ENCODE data around the gene SERPINA9.

DNA sequence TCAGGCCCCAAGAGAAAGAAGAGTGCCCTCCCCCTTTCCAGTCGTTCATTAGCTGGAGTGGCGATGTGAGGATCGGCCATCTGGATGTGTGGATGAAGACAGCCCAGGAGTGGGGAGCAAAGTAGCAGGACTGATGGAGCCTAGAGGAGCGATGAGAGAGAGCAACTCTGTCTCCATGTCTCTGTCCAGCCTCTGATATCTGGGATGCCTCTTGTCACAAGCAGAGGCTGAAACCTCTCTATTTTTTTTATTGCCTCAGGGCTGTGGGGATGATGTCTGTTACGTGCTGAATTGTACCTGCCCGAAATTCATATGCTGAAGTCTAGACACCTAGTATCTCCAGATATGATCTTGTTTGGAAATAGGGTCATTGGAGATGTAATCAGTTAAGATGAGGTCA, 26.1 kb downstream of the SERPINA9 start:
- TF ChIP-seq, protein P1, sequence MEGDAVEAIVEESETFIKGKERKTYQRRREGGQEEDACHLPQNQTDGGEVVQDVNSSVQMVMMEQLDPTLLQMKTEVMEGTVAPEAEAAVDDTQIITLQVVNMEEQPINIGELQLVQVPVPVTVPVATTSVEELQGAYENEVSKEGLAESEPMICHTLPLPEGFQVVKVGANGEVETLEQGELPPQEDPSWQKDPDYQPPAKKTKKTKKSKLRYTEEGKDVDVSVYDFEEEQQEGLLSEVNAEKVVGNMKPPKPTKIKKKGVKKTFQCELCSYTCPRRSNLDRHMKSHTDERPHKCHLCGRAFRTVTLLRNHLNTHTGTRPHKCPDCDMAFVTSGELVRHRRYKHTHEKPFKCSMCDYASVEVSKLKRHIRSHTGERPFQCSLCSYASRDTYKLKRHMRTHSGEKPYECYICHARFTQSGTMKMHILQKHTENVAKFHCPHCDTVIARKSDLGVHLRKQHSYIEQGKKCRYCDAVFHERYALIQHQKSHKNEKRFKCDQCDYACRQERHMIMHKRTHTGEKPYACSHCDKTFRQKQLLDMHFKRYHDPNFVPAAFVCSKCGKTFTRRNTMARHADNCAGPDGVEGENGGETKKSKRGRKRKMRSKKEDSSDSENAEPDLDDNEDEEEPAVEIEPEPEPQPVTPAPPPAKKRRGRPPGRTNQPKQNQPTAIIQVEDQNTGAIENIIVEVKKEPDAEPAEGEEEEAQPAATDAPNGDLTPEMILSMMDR (IDR thresholded peaks at IDR 0.05; ENCODE audit: control extremely low read depth in 1 of 3, insufficient read depth in 1 of 3, low read depth in 1 of 3, low read length in 3 of 3) = no peak
- TF ChIP-seq POLR2A (IDR thresholded peaks at IDR 0.05; ENCODE audit: control extremely low read depth in 1 of 2, low read depth in 2 of 2, low read length in 2 of 2) (no peak), RFX5 (IDR thresholded peaks at IDR 0.05; ENCODE audit: borderline replicate concordance, low read depth, low read length) (no peak), POLR2AphosphoS5 (IDR thresholded peaks at IDR 0.05; ENCODE audit: low read depth, low read length) (no peak), RNF2 (IDR thresholded peaks at IDR 0.05; ENCODE audit: borderline replicate concordance, low read depth, low read length, missing control alignments, poor library complexity, severe bottlenecking) (no peak), GABPA (IDR thresholded peaks at IDR 0.05; ENCODE audit: borderline replicate concordance, insufficient read depth, low read length) (no peak)

All from H1 (cell line).